ENCODE results near the gene UCK2. TPM values are rescaled to one million over a fixed set of nuclear protein-coding genes. Genes with fewer than 3 reads are reported as not detected.

Gene UCK2
- total RNA-seq, 1 donor from 2014 or later: 6.2 TPM

GRCh38 chr1:165851034-165851658, 23.7 kb downstream of the UCK2 start:
- intact Hi-C loops (cut with DNase I): no loop called here
- DNase-seq (no peak), ATAC-seq (ENCODE audit: poor library complexity) (no peak)

GRCh38 chr1:165852871-165853270, 25.5 kb downstream of the UCK2 start:
- ATAC-seq (ENCODE audit: poor library complexity): no peak
- intact Hi-C loops (cut with DNase I): no loop called here
- no peak for DNase-seq

GRCh38 chr1:165853528-165854075, 26.2 kb downstream of the UCK2 start:
- ATAC-seq (ENCODE audit: poor library complexity): no peak
- intact Hi-C loops (cut with DNase I): no loop called here
- DNase-seq: no peak

GRCh38 chr1:165854101-165854845, 26.9 kb downstream of the UCK2 start:
- intact Hi-C loops (cut with DNase I): no loop called here
- DNase-seq (no peak), ATAC-seq (ENCODE audit: poor library complexity) (peak; percentile 54)

- ATAC-seq (ENCODE audit: poor library complexity) (no peak), DNase-seq (no peak)
- intact Hi-C loops (cut with DNase I): no loop called here
These were observed 27.8 kb downstream of the UCK2 start for GRCh38 chr1:165855010-165855838.

- ATAC-seq (ENCODE audit: poor library complexity) (no peak), DNase-seq (no peak)
- intact Hi-C loops (cut with DNase I): no loop called here
These were observed 28.6 kb downstream of the UCK2 start for GRCh38 chr1:165856021-165856420.

- ATAC-seq (ENCODE audit: poor library complexity): peak; percentile 45
- DNase-seq: no peak
- intact Hi-C loops (cut with DNase I): no loop called here
These were observed 29.2 kb downstream of the UCK2 start for GRCh38 chr1:165856606-165857005.

GRCh38 chr1:165857046-165857801, 29.8 kb downstream of the UCK2 start:
- DNase-seq: no peak
- intact Hi-C loops (cut with DNase I): no loop called here
- ATAC-seq (ENCODE audit: poor library complexity): no peak

GRCh38 chr1:165858364-165858823, 31.0 kb downstream of the UCK2 start:
- intact Hi-C loops (cut with DNase I): no loop called here
- DNase-seq (peak; percentile 43), ATAC-seq (ENCODE audit: poor library complexity) (peak; percentile 87)

GRCh38 chr1:165858967-165859845, 31.8 kb downstream of the UCK2 start:
- DNase-seq: no peak
- no peak for ATAC-seq (ENCODE audit: poor library complexity)
- intact Hi-C loops (cut with DNase I): no loop called here

GRCh38 chr1:165860065-165860464, 32.7 kb downstream of the UCK2 start:
- DNase-seq (no peak), ATAC-seq (ENCODE audit: poor library complexity) (no peak)
- intact Hi-C loops (cut with DNase I): no loop called here

GRCh38 chr1:165861911-165862310, 34.5 kb downstream of the UCK2 start:
- DNase-seq: no peak
- no peak for ATAC-seq (ENCODE audit: poor library complexity)
- intact Hi-C loops (cut with DNase I): no loop called here

GRCh38 chr1:165862448-165862847, 35.0 kb downstream of the UCK2 start:
- ATAC-seq (ENCODE audit: poor library complexity): no peak
- no peak for DNase-seq
- intact Hi-C loops (cut with DNase I): no loop called here

GRCh38 chr1:165863346-165863745, 35.9 kb downstream of the UCK2 start:
- DNase-seq: no peak
- intact Hi-C loops (cut with DNase I): no loop called here
- no peak for ATAC-seq (ENCODE audit: poor library complexity)

- intact Hi-C loops (cut with DNase I): no loop called here
- DNase-seq: no peak
These were observed 38.4 kb downstream of the UCK2 start for GRCh38 chr1:165865633-165866340.

GRCh38 chr1:165869343-165869742, 41.9 kb downstream of the UCK2 start:
- ATAC-seq (ENCODE audit: poor library complexity): no peak

More at GRCh38 chr1:165865633-165866340, 38.4 kb downstream of the UCK2 start:
- no peak for ATAC-seq (ENCODE audit: poor library complexity)

More at GRCh38 chr1:165869343-165869742, 41.9 kb downstream of the UCK2 start:
- DNase-seq: no peak
- intact Hi-C loops (cut with DNase I): no loop called here

Data from Right ventricle myocardium superior (tissue), 1 donor.